Endometrium (tissue), 2 donors: ENCODE results near the gene ZNF384.

Source experiments
- FAIRE-seq: peaks from 2 replicates; lab custom pipeline; 2012; peaks lifted over from hg19 to GRCh38; lab: Jason Lieb, UNC
- donor health status: control.
- donor health status: control.

ZNF384 gene

GRCh38 chr12:6699259-6699988, 10.2 kb upstream of the ZNF384 start:
- no peak for FAIRE-seq

- FAIRE-seq, result no peak
These were observed 9.3 kb upstream of the ZNF384 start for GRCh38 chr12:6698352-6699046.

- FAIRE-seq, result no peak
These were observed 8.6 kb upstream of the ZNF384 start for GRCh38 chr12:6697584-6698351.

GRCh38 chr12:6696690-6697583, 7.8 kb upstream of the ZNF384 start:
- no peak for FAIRE-seq

- no peak for FAIRE-seq
These were observed 6.3 kb upstream of the ZNF384 start for GRCh38 chr12:6695313-6696045.

- no peak for FAIRE-seq
These were observed 5.5 kb upstream of the ZNF384 start for GRCh38 chr12:6694701-6695100.

GRCh38 chr12:6693832-6694355, 4.7 kb upstream of the ZNF384 start:
- no peak for FAIRE-seq

- FAIRE-seq, result no peak
These were observed 3.7 kb upstream of the ZNF384 start for GRCh38 chr12:6692888-6693287.

- no peak for FAIRE-seq
These were observed 2.3 kb upstream of the ZNF384 start for GRCh38 chr12:6691473-6691872.

- FAIRE-seq, result no peak
These were observed 604 bp downstream of the ZNF384 start for GRCh38 chr12:6688543-6688998.

- no peak for FAIRE-seq
These were observed 3.4 kb downstream of the ZNF384 start for GRCh38 chr12:6685814-6686213.

- FAIRE-seq, result no peak
These were observed 4.6 kb downstream of the ZNF384 start for GRCh38 chr12:6684609-6685008.

GRCh38 chr12:6676962-6677361, 12.2 kb downstream of the ZNF384 start:
- no peak for FAIRE-seq

- FAIRE-seq, result no peak
These were observed 17.0 kb downstream of the ZNF384 start for GRCh38 chr12:6672143-6672542.

GRCh38 chr12:6667559-6668210, 21.5 kb downstream of the ZNF384 start:
- no peak for FAIRE-seq

- FAIRE-seq, result no peak
These were observed 23.0 kb downstream of the ZNF384 start for GRCh38 chr12:6666211-6666610.

GRCh38 chr12:6664902-6665301, 24.3 kb downstream of the ZNF384 start:
- no peak for FAIRE-seq

GRCh38 chr12:6662906-6663742, 26.1 kb downstream of the ZNF384 start, which contains the start of gene ING4:
Gene ING4 (minus strand): TSS chr12:6663119. CDS start chr12:6663101, 18 bp downstream.
- FAIRE-seq, result peak; percentile 99

- no peak for FAIRE-seq
These were observed 26.6 kb downstream of the ZNF384 start for GRCh38 chr12:6662602-6662905.

GRCh38 chr12:6653987-6654386, 35.2 kb downstream of the ZNF384 start:
- no peak for FAIRE-seq
